K562 (cell line): ENCODE data around the gene ENDOV. TPM values are rescaled to one million over a fixed set of nuclear protein-coding genes. Genes with fewer than 3 reads are reported as not detected.

ENCODE experiments used
- CEBPZ ChIP-seq: fragments of 150-350 bp; IDR thresholded peaks from 2 replicates; pipeline ENCODE4 v1.6.1; 2014; ENCODE audit warnings: low read depth, mild to moderate bottlenecking, low read length, borderline replicate concordance
- CREM ChIP-seq: IDR thresholded peaks from 2 replicates; pipeline ENCODE4 v1.6.1; 2014; ENCODE audit warnings: antibody characterized with exemption, low read depth
- CTBP1 ChIP-seq: fragments of 450-650 bp; IDR thresholded peaks from 2 replicates; pipeline ENCODE4 v1.6.1; 2016; ENCODE audit warnings: borderline replicate concordance
- E2F1 ChIP-seq: sonication (generic); formaldehyde crosslinking; IDR thresholded peaks from 2 replicates; pipeline ENCODE4 v1.8.1; 2023; ENCODE audit warnings: mild to moderate bottlenecking, missing genetic modification reagents, moderate library complexity
- GTF2B ChIP-seq: IDR thresholded peaks from 2 replicates; pipeline ENCODE4 v1.6.1; 2011; ENCODE audit not compliant: insufficient read length; ENCODE audit errors: extremely low read depth
- GTF2F1 ChIP-seq: IDR thresholded peaks from 2 replicates; pipeline ENCODE4 v1.6.1; 2011; ENCODE audit warnings: low read depth, low read length, improper control_type of control experiment
- IRF1 ChIP-seq: sonication (generic); formaldehyde crosslinking; IDR thresholded peaks from 2 replicates; pipeline ENCODE4 v1.8.0; 2022; ENCODE audit warnings: missing genetic modification reagents, mild to moderate bottlenecking, borderline replicate concordance
- LCOR ChIP-seq: sonication (generic); formaldehyde crosslinking; IDR thresholded peaks from 2 replicates; pipeline ENCODE4 v1.8.0; 2022; ENCODE audit warnings: mild to moderate bottlenecking, missing genetic modification reagents
- MTA3 ChIP-seq: fragments of 450-650 bp; formaldehyde crosslinking; IDR thresholded peaks from 2 replicates; pipeline ENCODE4 v1.6.1; 2017; ENCODE audit warnings: mild to moderate bottlenecking, borderline replicate concordance
- NONO ChIP-seq, 2 experiments: fragments of 200-400 bp in 1 of 2; fragments of 450-650 bp in 1 of 2; formaldehyde crosslinking in 1 of 2; IDR thresholded peaks; 2 replicates each; pipeline ENCODE4 v1.6.1; 2017; ENCODE audit warnings: low read depth in 2 of 2, mild to moderate bottlenecking in 2 of 2, moderate library complexity in 2 of 2, low read length in 1 of 2
- RFX5 ChIP-seq: IDR thresholded peaks from 2 replicates; pipeline ENCODE4 v1.6.1; 2011; ENCODE audit warnings: low read depth, mild to moderate bottlenecking, improper control_type of control experiment, low read length
- SAFB ChIP-seq: fragments of 200-400 bp; formaldehyde crosslinking; IDR thresholded peaks from 2 replicates; pipeline ENCODE4 v1.6.1; 2017; ENCODE audit warnings: low read depth, low read length, borderline replicate concordance
- SIN3A ChIP-seq, 2 experiments: fragments of 150-350 bp in 1 of 2; IDR thresholded peaks; 2 replicates each; pipeline ENCODE4 v1.6.1; 2011 to 2016; ENCODE audit warnings: borderline replicate concordance in 2 of 2, low read depth in 2 of 2, low read length in 2 of 2, mild to moderate bottlenecking in 2 of 2, moderate library complexity in 2 of 2; ENCODE audit not compliant: control insufficient read depth in 1 of 2
- SPI1 ChIP-seq: IDR thresholded peaks from 2 replicates; pipeline ENCODE4 v1.6.1; 2011; ENCODE audit warnings: low read depth, low read length, control low read depth, borderline replicate concordance
- ZC3H4 ChIP-seq: sonication (generic); formaldehyde crosslinking; IDR thresholded peaks from 2 replicates; pipeline ENCODE4 v1.9.0; 2021; ENCODE audit warnings: missing genetic modification reagents, borderline replicate concordance
- ZNF395 ChIP-seq: fragments of 200-800 bp; sonication (Bioruptor generic); IDR thresholded peaks from 2 replicates; pipeline ENCODE4 v1.6.1; 2017; ENCODE audit warnings: missing genetic modification characterization, missing compliant biosample characterization
- ZNF644 ChIP-seq: fragments of 200-800 bp; sonication (Bioruptor generic); IDR thresholded peaks from 2 replicates; pipeline ENCODE4 v1.6.1; 2016; ENCODE audit warnings: low read depth, missing genetic modification characterization, missing compliant biosample characterization
- polyA plus RNA-seq, 8 experiments: library from polyadenylated mRNA; depleted of rRNA in 4 of 8; stranded (reverse) in 5 of 8; unstranded in 3 of 8; fragments of >200 nt; fragmentation: Nextera tagmentation in 2 of 8; fragmentation: Illumina TruSeq in 1 of 8; extraction: Ambion mirVana in 2 of 8; extraction: Trizol in 1 of 8; gene quantifications; 2 replicates each; pipeline versions ENCODE4 v1.2.1 to v1.2.3, GENCODE V29; 2011 to 2014; ENCODE audit warnings: inconsistent platforms in 1 of 8, missing spikeins in 1 of 8
- total RNA-seq, 7 experiments: library from RNA; depleted of rRNA in 6 of 7; stranded (reverse); fragments of >200 nt in 6 of 7; fragmentation: Illumina TruSeq in 2 of 7; extraction: Trizol in 2 of 7; gene quantifications; 2 replicates each; pipeline versions ENCODE4 v1.2.1 to v1.2.3, GENCODE V29; 2011 to 2021; ENCODE audit warnings: low replicate concordance in 1 of 7

The ENDOV gene
- total and polyA plus RNA-seq, 9 of the 15 experiments (the other 6 are each of a cell fraction or from before 2014, with no cell fraction given) = 1.2 to 8.2 (median 3.7) TPM

- TF ChIP-seq RFX5 (no peak), ZC3H4 (CRISPR knock-in tag) (no peak), SIN3A (IDR thresholded peaks at IDR 0.05; ENCODE audit: borderline replicate concordance in 2 of 2, control insufficient read depth in 1 of 2, low read depth in 2 of 2, low read length in 2 of 2) (peak; percentile 61 to 67; a peak in 1 of 4 replicates), MTA3 (peak; percentile 29; the same call in 1 of the 2 replicates), ZNF395 (CRISPR knock-in tag) (peak; percentile 94), E2F1 (CRISPR knock-in tag) (peak; percentile 86), GTF2B (no peak), SPI1 (no peak), LCOR (CRISPR knock-in tag) (peak; percentile 69), CTBP1 (peak; percentile 87; the same call in 1 of the 2 replicates), IRF1 (CRISPR knock-in tag) (0 out of 2 replicates have a peak, but pooled peaks have one; percentile 68), CREM (0 out of 2 replicates have a peak, but pooled peaks have one; percentile 10), ZNF644 (tag) (peak; percentile 87), GTF2F1 (peak; percentile 76), SAFB (peak; percentile 57), CEBPZ (no peak), NONO (IDR thresholded peaks at IDR 0.05; ENCODE audit: low read depth in 2 of 2, low read length in 1 of 2) (peak in 1 of 2 experiments; percentile 94; a peak in 3 of 4 replicates)
Observed at GRCh38 chr17:80454557-80455335, 39.8 kb downstream of the ENDOV start (continued).
